RWPE1 (cell line): ENCODE measurements around the gene PDE1C.
"Not testable (repeated sequence)": the region's sequence is repeated elsewhere in the genome, so short reads cannot be mapped to it uniquely, and the experiment has no call there.

Experiments
- CTCF ChIA-PET: fragments of 350-600 bp; sonication (Branson Sonifier 250); formaldehyde crosslinking; extraction: SDS; loops from one replicate; lab custom pipeline; 2021; lab: Yijun Ruan, JAX
- POLR2A ChIA-PET: fragments of 400-600 bp; formaldehyde crosslinking; extraction: SDS; loops from one replicate; lab custom pipeline; 2020; ENCODE audit warnings: antibody characterized with exemption; ENCODE audit not compliant: low non-redundant PET; lab: Yijun Ruan, JAX
- DNase-seq: peaks from one replicate; pipeline ENCODE4 v3.0.0; 2012; ENCODE audit warnings: low spot score
- H3K27ac ChIP-seq: fragments of 450-650 bp; 2 replicates; pipeline ENCODE4 v1.5.1; 2017
- CTCF ChIP-seq: fragments of 450-650 bp; conservative IDR thresholded peaks from 2 replicates; pipeline ENCODE4 v1.5.1; 2017; ENCODE audit warnings: low read depth, mild to moderate bottlenecking

The PDE1C gene

GRCh38 chr7:32078824-32079223 is 8.6 kb upstream of the PDE1C start:
- no peak for DNase-seq
- ChIA-PET POLR2A (no interaction called here), CTCF (no interaction called here)
- H3K27ac ChIP-seq: no peak overlapping the region
- TF ChIP-seq CTCF: no peak

GRCh38 chr7:32077806-32078205 is 7.6 kb upstream of the PDE1C start:
- POLR2A ChIA-PET: no interaction called here
- no peak for DNase-seq
- CTCF ChIA-PET: interaction anchor here (1.1 kb wide), 1 partner anchor 18 kb away, joined by 3 read pairs; no protein-coding TSS in a partner anchor
- TF ChIP-seq CTCF: no peak
- no peak overlapping the region for H3K27ac ChIP-seq

GRCh38 chr7:32076802-32077201 is 6.6 kb upstream of the PDE1C start:
- DNase-seq, H3K27ac ChIP-seq, CTCF ChIA-PET, POLR2A ChIA-PET: not testable (repeated sequence)

- ChIA-PET POLR2A (no interaction called here), CTCF (no interaction called here)
- TF ChIP-seq CTCF: no peak
- DNase-seq: no peak
- no peak overlapping the region for H3K27ac ChIP-seq
Observed at GRCh38 chr7:32075612-32076011, 5.4 kb upstream of the PDE1C start.

- ChIA-PET CTCF (no interaction called here), POLR2A (no interaction called here)
- H3K27ac ChIP-seq: no peak overlapping the region
- DNase-seq: no peak
- TF ChIP-seq CTCF: no peak
Observed at GRCh38 chr7:32074787-32075585, 4.8 kb upstream of the PDE1C start.

GRCh38 chr7:32073533-32073932 is 3.3 kb upstream of the PDE1C start:
- no peak for TF ChIP-seq CTCF
- no peak for DNase-seq
- ChIA-PET POLR2A (no interaction called here), CTCF (no interaction called here)
- H3K27ac ChIP-seq: no peak overlapping the region

- ChIA-PET CTCF (no interaction called here), POLR2A (no interaction called here)
- no peak overlapping the region for H3K27ac ChIP-seq
- no peak for TF ChIP-seq CTCF
- DNase-seq: no peak
Observed at GRCh38 chr7:32072397-32072796, 2.2 kb upstream of the PDE1C start.
